Effector memory CD8-positive, alpha-beta T cell (primary cell): ENCODE data around the gene VIPR1.

ENCODE experiments used
- ATAC-seq: fragments of 150-1000 bp; cut with Tn5 transposase; replicated peaks from 2 replicates; pipeline ENCODE4 v1.10.0; 2021; ENCODE audit warnings: mild to moderate bottlenecking, moderate library complexity
- DNase-seq, 3 experiments: peaks; one replicate each; pipeline ENCODE4 v3.0.0; 2021
- H3K27ac Mint-ChIP-seq, 2 donors: one replicate each; pipeline ENCODE4 v1.8.0; 2022; ENCODE audit warnings: mild to moderate bottlenecking in 2 of 2, mixed read lengths in 2 of 2, moderate library complexity in 2 of 2
- H3K27me3 Mint-ChIP-seq, 2 donors: one replicate each; pipeline ENCODE4 v1.8.0; 2022; ENCODE audit warnings: mixed read lengths in 2 of 2
- H3K36me3 Mint-ChIP-seq: one replicate; pipeline ENCODE4 v1.8.0; 2022; ENCODE audit warnings: mild to moderate bottlenecking, moderate library complexity, mixed read lengths; ENCODE audit not compliant: insufficient read depth
- H3K4me1 Mint-ChIP-seq, 2 donors: one replicate each; pipeline ENCODE4 v1.8.0; 2022; ENCODE audit warnings: low read depth in 2 of 2, mixed read lengths in 2 of 2
- H3K4me3 Mint-ChIP-seq, 2 donors: one replicate each; pipeline ENCODE4 v1.8.0; 2022; ENCODE audit warnings: mild to moderate bottlenecking in 2 of 2, mixed read lengths in 2 of 2, moderate library complexity in 2 of 2
- H3K9me3 Mint-ChIP-seq, 2 donors: one replicate each; pipeline ENCODE4 v1.8.0; 2022; ENCODE audit warnings: mixed read lengths in 2 of 2

Gene VIPR1

DNA sequence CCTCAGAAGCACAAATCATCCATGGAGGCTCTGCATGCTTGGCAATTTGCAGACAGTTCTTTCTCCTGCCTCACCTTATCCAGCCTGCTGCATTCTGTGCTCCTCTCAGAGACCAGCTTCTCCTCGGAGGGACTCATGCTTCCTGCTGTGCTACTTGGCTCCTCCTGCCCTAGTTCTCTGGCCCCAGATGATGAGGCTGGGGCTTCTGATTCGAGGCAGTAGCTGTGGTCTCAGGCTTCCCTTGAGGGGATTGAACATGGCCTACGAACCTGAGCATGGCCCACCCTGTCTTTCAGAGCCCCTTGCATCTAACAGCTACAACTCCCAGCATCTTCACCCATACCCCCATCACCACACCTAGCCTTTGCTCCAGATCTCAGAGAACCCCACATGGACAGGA lies 6.7 kb downstream of the VIPR1 start:
- ATAC-seq (no peak), DNase-seq (no peak)
- Mint-ChIP-seq H3K4me1 (peaks cover 0 to 14% of the 10 kb centered on the region in 2 donors), H3K36me3 (no peaks in the 10 kb centered on the region), H3K9me3 (no peaks in the 10 kb centered on the region), H3K4me3 (no peak overlapping the region), H3K27me3 (peaks cover 8 to 22% of the 10 kb centered on the region in 2 donors), H3K27ac (no peak overlapping the region)

- ATAC-seq (no peak), DNase-seq (no peak)
- peaks cover 8 to 22% of the 10 kb centered on the region in 2 donors for H3K27me3 Mint-ChIP-seq
- peaks cover 0 to 14% of the 10 kb centered on the region in 2 donors for H3K4me1 Mint-ChIP-seq
- H3K9me3 Mint-ChIP-seq: no peaks in the 10 kb centered on the region
- no peak overlapping the region for H3K4me3 Mint-ChIP-seq
- H3K36me3 Mint-ChIP-seq: no peaks in the 10 kb centered on the region
- no peak overlapping the region for H3K27ac Mint-ChIP-seq
Observed at GRCh38 chr3:42510325-42510724, 7.9 kb downstream of the VIPR1 start.

DNA sequence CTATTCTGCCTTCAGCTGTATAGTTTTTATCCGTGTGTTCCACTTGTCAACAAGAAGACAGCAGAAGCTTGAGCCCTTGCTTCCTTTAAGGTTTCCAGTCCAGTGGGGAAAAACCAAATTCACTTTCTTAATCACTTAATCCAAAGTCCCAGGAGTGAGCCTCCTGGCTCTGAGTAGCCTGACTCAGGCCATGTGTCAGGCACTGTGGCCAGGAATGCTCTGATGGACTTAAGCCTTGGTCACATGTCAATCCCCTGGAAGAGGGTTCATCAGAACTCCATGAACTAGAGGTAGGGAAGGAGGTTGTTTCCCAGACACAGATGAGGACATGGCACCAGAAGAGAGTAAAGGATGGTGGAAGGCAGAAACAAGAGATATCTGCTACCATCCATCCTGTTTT lies 8.8 kb downstream of the VIPR1 start:
- no peaks in the 10 kb centered on the region for H3K9me3 Mint-ChIP-seq
- no peaks in the 10 kb centered on the region for H3K36me3 Mint-ChIP-seq
- H3K27me3 Mint-ChIP-seq: peaks cover 8 to 22% of the 10 kb centered on the region in 2 donors
- no peak overlapping the region for H3K4me3 Mint-ChIP-seq
- DNase-seq (no peak), ATAC-seq (no peak)
- no peak overlapping the region for H3K27ac Mint-ChIP-seq
- peaks cover 0 to 14% of the 10 kb centered on the region in 2 donors for H3K4me1 Mint-ChIP-seq

DNA sequence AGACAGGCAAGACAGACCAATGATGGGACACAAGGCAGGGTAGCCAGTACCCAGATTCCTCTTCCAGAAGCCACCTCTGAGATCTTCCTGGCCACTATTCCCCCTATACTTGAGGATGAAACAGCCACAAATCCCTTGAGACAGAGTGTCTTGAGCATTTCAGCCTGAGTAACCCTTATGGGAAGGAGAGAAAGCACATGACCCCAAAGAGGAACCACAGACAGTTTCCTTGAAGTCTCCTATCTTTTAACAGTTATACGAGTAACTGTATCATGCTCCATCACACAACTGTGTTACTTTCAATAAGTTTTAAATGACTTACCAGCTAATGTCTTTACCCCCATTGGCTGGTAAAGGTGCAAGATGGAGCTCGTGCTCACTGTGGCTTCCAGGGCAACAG lies 9.3 kb downstream of the VIPR1 start:
- ATAC-seq (no peak), DNase-seq (no peak)
- Mint-ChIP-seq H3K27me3 (peaks cover 8 to 22% of the 10 kb centered on the region in 2 donors), H3K27ac (no peak overlapping the region), H3K9me3 (no peaks in the 10 kb centered on the region), H3K4me1 (peaks cover 0 to 14% of the 10 kb centered on the region in 2 donors), H3K4me3 (no peak overlapping the region), H3K36me3 (no peaks in the 10 kb centered on the region)

GRCh38 chr3:42513121-42513520 lies 10.7 kb downstream of the VIPR1 start:
- Mint-ChIP-seq H3K36me3 (no peaks in the 10 kb centered on the region), H3K9me3 (no peaks in the 10 kb centered on the region), H3K27ac (peak overlapping the region in 1 of 2 donors; percentile 61), H3K4me3 (no peak overlapping the region), H3K27me3 (peaks cover 8 to 22% of the 10 kb centered on the region in 2 donors), H3K4me1 (peaks cover 0 to 10% of the 10 kb centered on the region in 2 donors)
- no peak for DNase-seq
- no peak for ATAC-seq

GRCh38 chr3:42513521-42513920 lies 11.1 kb downstream of the VIPR1 start:
- DNase-seq (no peak), ATAC-seq (no peak)
- Mint-ChIP-seq H3K27ac (peak overlapping the region in 1 of 2 donors; percentile 61), H3K4me1 (peaks cover 0 to 9% of the 10 kb centered on the region in 2 donors), H3K36me3 (no peaks in the 10 kb centered on the region), H3K27me3 (peaks cover 8 to 20% of the 10 kb centered on the region in 2 donors), H3K4me3 (no peak overlapping the region), H3K9me3 (no peaks in the 10 kb centered on the region)

- Mint-ChIP-seq H3K36me3 (no peaks in the 10 kb centered on the region), H3K4me1 (peaks cover 0 to 14% of the 10 kb centered on the region in 2 donors), H3K27ac (peak overlapping the region in 1 of 2 donors; percentile 77), H3K9me3 (no peaks in the 10 kb centered on the region), H3K27me3 (peaks cover 0 to 7% of the 10 kb centered on the region in 2 donors), H3K4me3 (no peak overlapping the region)
- DNase-seq: no peak
- no peak for ATAC-seq
Observed at GRCh38 chr3:42514876-42515275, 12.4 kb downstream of the VIPR1 start.

DNA sequence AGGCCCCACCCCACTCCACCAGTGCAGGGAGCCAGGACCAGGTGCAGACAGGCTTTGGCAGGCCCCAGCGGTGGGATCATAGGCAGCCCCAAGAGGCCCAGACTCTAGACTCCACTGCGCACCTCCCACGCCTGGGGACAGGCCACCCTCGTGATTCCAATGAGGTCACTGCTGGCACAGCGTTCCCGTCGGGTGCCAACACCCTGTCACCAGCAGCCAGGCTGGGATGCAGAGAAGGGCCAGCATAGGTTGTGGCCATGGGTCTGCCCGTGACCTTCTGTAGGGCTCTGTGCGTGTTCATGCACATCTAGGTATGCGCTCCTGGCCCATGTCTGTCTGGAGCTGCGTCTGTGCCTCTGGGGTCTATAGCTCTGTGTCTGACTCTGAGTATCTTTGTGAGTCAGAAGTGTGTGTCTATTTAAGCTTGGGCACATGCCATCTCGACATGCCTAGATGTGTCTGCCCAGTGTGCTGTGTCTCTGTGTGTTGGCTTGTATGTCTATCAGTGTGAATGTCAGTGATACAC lies 13.0 kb downstream of the VIPR1 start:
- H3K36me3 Mint-ChIP-seq: no peaks in the 10 kb centered on the region
- peak overlapping the region in 1 of 2 donors; percentile 77 for H3K27ac Mint-ChIP-seq
- no peaks in the 10 kb centered on the region for H3K9me3 Mint-ChIP-seq
- peaks cover 0 to 2% of the 10 kb centered on the region in 2 donors for H3K27me3 Mint-ChIP-seq
- DNase-seq: no peak
- ATAC-seq: no peak
- H3K4me3 Mint-ChIP-seq: no peak overlapping the region
- H3K4me1 Mint-ChIP-seq: peaks cover 0 to 18% of the 10 kb centered on the region in 2 donors

- no peaks in the 10 kb centered on the region for H3K9me3 Mint-ChIP-seq
- no peak overlapping the region for H3K4me3 Mint-ChIP-seq
- peaks cover 0 to 18% of the 10 kb centered on the region in 2 donors for H3K4me1 Mint-ChIP-seq
- ATAC-seq (no peak), DNase-seq (no peak)
- peak overlapping the region in 1 of 2 donors; percentile 15 for H3K27ac Mint-ChIP-seq
- H3K27me3 Mint-ChIP-seq: no peaks in the 10 kb centered on the region
- no peaks in the 10 kb centered on the region for H3K36me3 Mint-ChIP-seq
Observed at GRCh38 chr3:42515976-42516375, 13.5 kb downstream of the VIPR1 start.

DNA sequence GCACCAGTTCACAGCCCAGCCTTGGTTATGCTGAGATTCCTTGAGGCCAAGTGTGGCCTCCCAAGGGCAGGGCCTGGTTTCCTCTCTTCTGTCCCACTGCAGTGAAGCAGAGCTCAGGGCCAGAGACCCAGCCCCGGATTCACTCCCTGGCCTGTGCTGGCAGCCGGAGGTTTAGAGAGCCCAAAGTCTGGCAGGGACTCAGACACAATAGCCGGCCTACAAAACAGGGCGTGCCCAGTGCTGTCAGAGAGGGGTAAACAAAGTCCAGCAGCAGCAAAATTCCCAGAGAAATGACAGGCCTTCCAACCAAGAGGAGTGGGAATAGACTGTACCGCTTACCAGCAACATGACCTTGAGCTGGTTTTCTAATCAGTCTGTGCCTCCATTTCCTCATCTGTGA lies 14.0 kb downstream of the VIPR1 start:
- ATAC-seq: no peak
- H3K36me3 Mint-ChIP-seq: no peaks in the 10 kb centered on the region
- H3K27ac Mint-ChIP-seq: no peak overlapping the region
- no peaks in the 10 kb centered on the region for H3K27me3 Mint-ChIP-seq
- no peak overlapping the region for H3K4me3 Mint-ChIP-seq
- H3K4me1 Mint-ChIP-seq: peaks cover 0 to 18% of the 10 kb centered on the region in 2 donors
- DNase-seq: no peak
- H3K9me3 Mint-ChIP-seq: no peaks in the 10 kb centered on the region

- no peaks in the 10 kb centered on the region for H3K9me3 Mint-ChIP-seq
Observed at GRCh38 chr3:42517117-42517516, 14.7 kb downstream of the VIPR1 start.

DNA sequence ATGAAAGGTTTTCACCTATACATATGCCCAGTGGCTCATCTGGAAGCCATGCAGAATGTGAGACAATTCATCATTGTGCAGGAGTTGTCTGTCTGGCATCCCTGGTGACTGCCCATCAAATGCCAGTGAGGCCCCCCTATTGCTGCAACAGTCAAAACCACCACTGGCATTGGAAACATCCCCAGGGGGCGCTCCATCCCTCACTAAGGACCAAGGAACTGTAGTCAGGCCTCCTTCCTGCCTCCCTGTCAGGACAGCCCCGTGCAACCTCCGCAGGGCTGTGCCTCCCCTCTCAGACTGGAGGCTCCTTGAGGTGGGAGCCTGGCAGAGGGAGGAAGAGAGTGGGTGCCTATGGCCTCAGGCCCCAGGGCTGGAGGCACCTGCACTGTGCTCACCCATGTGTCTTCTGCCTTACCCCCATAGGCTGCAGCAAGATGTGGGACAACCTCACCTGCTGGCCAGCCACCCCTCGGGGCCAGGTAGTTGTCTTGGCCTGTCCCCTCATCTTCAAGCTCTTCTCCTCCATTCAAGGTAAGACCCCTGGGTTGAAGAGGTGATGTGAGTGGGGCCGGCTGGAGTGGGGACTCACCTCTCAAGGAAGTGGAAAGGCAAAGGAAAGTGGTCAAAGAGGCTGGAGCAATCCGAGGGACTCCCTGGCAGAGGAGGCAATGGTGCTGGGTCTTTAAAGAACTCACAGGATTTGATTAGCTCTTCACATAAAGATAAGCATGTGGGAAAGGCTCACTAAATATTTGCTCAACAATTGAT lies 16.5 kb downstream of the VIPR1 start:
- peak; percentile 76 for ATAC-seq
- H3K27ac Mint-ChIP-seq: peak overlapping the region; percentile 20 to 50
- H3K4me1 Mint-ChIP-seq: peaks cover 0 to 15% of the 10 kb centered on the region in 2 donors
- DNase-seq: peak; percentile 40 to 46 (median 40)
- no peaks in the 10 kb centered on the region for H3K36me3 Mint-ChIP-seq
- no peak overlapping the region for H3K4me3 Mint-ChIP-seq
- H3K27me3 Mint-ChIP-seq: no peaks in the 10 kb centered on the region
- H3K9me3 Mint-ChIP-seq: no peaks in the 10 kb centered on the region

More at GRCh38 chr3:42517117-42517516, 14.7 kb downstream of the VIPR1 start:
- Mint-ChIP-seq H3K4me1 (peaks cover 0 to 18% of the 10 kb centered on the region in 2 donors), H3K4me3 (no peak overlapping the region), H3K27me3 (no peaks in the 10 kb centered on the region), H3K36me3 (no peaks in the 10 kb centered on the region), H3K27ac (no peak overlapping the region)
- DNase-seq (no peak), ATAC-seq (no peak)

DNA sequence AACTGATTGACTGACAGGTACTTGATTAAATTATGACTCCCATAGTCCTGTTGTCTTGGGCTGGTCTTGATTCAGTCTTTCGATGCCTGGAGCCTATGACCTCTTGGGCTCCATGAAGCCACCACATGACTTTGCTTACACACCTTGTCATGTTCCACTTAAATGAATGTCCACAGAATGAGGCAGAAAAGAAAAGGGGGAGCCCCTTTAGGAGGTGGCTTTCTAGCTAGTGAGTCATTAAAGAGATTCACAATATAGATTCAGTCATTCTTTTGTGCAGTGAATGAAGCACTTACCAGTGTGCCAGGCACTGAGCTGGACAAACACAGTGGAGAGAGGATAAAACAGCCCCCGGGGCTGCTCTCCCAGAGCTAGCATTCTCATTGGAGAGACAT lies 17.1 kb downstream of the VIPR1 start:
- Mint-ChIP-seq H3K27me3 (no peaks in the 10 kb centered on the region), H3K4me3 (peak overlapping the region in 1 of 2 donors; percentile 54), H3K4me1 (peaks cover 0 to 15% of the 10 kb centered on the region in 2 donors), H3K27ac (peak overlapping the region; percentile 20 to 50), H3K9me3 (no peaks in the 10 kb centered on the region), H3K36me3 (no peaks in the 10 kb centered on the region)
- ATAC-seq (no peak), DNase-seq (no peak)

DNA sequence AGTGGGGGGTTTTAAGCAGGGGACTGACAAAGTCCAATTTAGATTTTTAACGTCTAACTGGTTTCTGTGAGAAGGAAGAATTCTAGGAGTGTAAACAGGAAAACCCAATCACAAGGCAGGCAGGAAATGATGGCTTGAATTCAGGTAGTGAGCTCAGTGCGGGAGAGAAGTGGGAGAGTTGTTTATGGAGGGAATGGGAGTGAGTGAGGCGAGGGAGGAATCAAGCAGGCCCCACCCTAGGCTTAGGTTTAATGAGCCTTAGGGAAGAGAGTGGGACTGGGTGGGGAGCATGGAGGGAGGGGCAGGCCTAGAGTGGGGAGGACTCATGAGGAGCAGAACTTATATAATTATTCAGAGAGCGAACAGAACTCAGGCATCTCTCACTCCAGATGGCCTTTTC lies 17.9 kb downstream of the VIPR1 start:
- no peak overlapping the region for H3K4me3 Mint-ChIP-seq
- peak overlapping the region; percentile 20 to 50 for H3K27ac Mint-ChIP-seq
- H3K4me1 Mint-ChIP-seq: peaks cover 0 to 15% of the 10 kb centered on the region in 2 donors
- DNase-seq: no peak
- no peak for ATAC-seq
- no peaks in the 10 kb centered on the region for H3K27me3 Mint-ChIP-seq
- H3K9me3 Mint-ChIP-seq: no peaks in the 10 kb centered on the region
- H3K36me3 Mint-ChIP-seq: no peaks in the 10 kb centered on the region
